ENCODE measurements around the gene RAB26. TPM values are rescaled to one million over a fixed set of nuclear protein-coding genes. Genes with fewer than 3 reads are reported as not detected.

Gene RAB26
- total and polyA plus RNA-seq, 2 donors (not counting 1 experiment from before 2014, with no cell fraction given), result 0.43 to 2.0 TPM

DNA sequence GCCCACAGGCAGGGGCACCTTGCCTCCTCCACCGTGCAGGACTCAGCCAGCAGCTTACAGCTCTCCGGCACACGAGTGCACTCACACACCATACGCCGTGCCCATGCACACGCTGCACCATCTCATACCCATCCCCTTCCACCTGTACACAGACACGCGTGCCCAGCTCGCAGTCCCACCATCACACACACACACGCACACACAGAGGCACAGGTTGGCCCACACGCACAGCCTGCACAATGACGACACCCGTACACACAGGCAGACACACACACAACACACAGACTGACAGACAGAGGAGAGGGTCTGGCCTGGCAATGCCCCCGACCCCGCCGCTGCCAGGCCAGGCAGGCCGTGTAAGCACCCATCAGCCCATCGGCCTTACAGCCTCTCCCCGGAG is 35.9 kb downstream of the RAB26 start:
- no peak for TF ChIP-seq EZH2 (IDR thresholded peaks at IDR 0.05; ENCODE audit: low read length, missing control alignments)
- TF ChIP-seq, protein P1, sequence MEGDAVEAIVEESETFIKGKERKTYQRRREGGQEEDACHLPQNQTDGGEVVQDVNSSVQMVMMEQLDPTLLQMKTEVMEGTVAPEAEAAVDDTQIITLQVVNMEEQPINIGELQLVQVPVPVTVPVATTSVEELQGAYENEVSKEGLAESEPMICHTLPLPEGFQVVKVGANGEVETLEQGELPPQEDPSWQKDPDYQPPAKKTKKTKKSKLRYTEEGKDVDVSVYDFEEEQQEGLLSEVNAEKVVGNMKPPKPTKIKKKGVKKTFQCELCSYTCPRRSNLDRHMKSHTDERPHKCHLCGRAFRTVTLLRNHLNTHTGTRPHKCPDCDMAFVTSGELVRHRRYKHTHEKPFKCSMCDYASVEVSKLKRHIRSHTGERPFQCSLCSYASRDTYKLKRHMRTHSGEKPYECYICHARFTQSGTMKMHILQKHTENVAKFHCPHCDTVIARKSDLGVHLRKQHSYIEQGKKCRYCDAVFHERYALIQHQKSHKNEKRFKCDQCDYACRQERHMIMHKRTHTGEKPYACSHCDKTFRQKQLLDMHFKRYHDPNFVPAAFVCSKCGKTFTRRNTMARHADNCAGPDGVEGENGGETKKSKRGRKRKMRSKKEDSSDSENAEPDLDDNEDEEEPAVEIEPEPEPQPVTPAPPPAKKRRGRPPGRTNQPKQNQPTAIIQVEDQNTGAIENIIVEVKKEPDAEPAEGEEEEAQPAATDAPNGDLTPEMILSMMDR (conservative IDR thresholded peaks at IDR 0.05 in 1 of 2, IDR thresholded peaks at IDR 0.05 in 1 of 2; ENCODE audit: low read depth in 1 of 2, low read length in 2 of 2), result no peak
- Histone ChIP-seq H3K4me3 (replicated peaks in 1 of 4; ENCODE audit: control extremely low read depth in 1 of 4, insufficient read depth in 1 of 4, low read depth in 3 of 4, low read length in 4 of 4) (no peak overlapping the region), H3K79me2 (ENCODE audit: control insufficient read depth, insufficient read depth, low read length) (no peaks in the 10 kb centered on the region), H3K9me3 (ENCODE audit: control insufficient read depth, insufficient read depth, low read depth, low read length) (no peaks in the 10 kb centered on the region), H3K27me3 (ENCODE audit: control insufficient read depth, insufficient read depth, low read length) (no peaks in the 10 kb centered on the region), H3K36me3 (ENCODE audit: control insufficient read depth, insufficient read depth, low read length) (no peaks in the 10 kb centered on the region), H3K4me1 (ENCODE audit: control insufficient read depth, extremely low read depth, insufficient read depth, low read length) (no peaks in the 10 kb centered on the region), H3K27ac (ENCODE audit: insufficient read depth, low read length) (no peak overlapping the region), H4K20me1 (ENCODE audit: control insufficient read depth, extremely low read depth, insufficient read depth, low read length) (no peaks in the 10 kb centered on the region), H3K4me2 (ENCODE audit: extremely low read depth, insufficient read depth, low read length) (no peak overlapping the region), H3K9ac (ENCODE audit: insufficient read depth, low read length) (no peak overlapping the region), H2AFZ (ENCODE audit: low read length) (no peak overlapping the region)
- no peak for DNase-seq (ENCODE audit: low read depth in 2 of 2)

DNA sequence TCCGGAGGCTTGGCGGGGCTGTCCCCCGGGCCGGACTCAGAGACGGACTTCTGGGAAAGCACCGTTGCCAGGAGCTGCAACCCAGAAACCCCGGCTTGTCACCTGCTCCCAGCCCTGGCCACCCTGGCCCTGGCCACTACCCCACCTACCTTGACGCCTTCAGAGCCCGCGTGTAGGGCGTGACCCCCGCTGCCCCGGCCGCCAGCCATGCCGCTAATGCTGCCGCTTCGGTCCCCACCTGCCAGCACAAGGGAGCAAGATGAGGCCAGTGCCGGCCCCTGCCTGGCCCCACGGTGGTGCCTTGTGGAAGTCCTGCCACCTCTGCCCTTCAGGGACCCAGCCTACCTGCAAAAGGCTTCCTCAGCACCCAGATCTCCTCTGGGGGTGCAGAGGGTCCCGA is 36.5 kb downstream of the RAB26 start:
- Histone ChIP-seq H3K9ac (ENCODE audit: insufficient read depth, low read length) (no peak overlapping the region), H3K79me2 (ENCODE audit: control insufficient read depth, insufficient read depth, low read length) (no peaks in the 10 kb centered on the region), H3K36me3 (ENCODE audit: control insufficient read depth, insufficient read depth, low read length) (no peaks in the 10 kb centered on the region), H3K4me1 (ENCODE audit: control insufficient read depth, extremely low read depth, insufficient read depth, low read length) (no peaks in the 10 kb centered on the region), H2AFZ (ENCODE audit: low read length) (no peak overlapping the region), H4K20me1 (ENCODE audit: control insufficient read depth, extremely low read depth, insufficient read depth, low read length) (no peaks in the 10 kb centered on the region), H3K27ac (ENCODE audit: insufficient read depth, low read length) (no peak overlapping the region), H3K27me3 (ENCODE audit: control insufficient read depth, insufficient read depth, low read length) (no peaks in the 10 kb centered on the region), H3K9me3 (ENCODE audit: control insufficient read depth, insufficient read depth, low read depth, low read length) (no peaks in the 10 kb centered on the region), H3K4me2 (ENCODE audit: extremely low read depth, insufficient read depth, low read length) (no peak overlapping the region), H3K4me3 (replicated peaks in 1 of 4; ENCODE audit: control extremely low read depth in 1 of 4, insufficient read depth in 1 of 4, low read depth in 3 of 4, low read length in 4 of 4) (no peak overlapping the region)
- TF ChIP-seq, protein P1 (conservative IDR thresholded peaks at IDR 0.05 in 1 of 2, IDR thresholded peaks at IDR 0.05 in 1 of 2; ENCODE audit: low read depth in 1 of 2, low read length in 2 of 2), result no peak
- no peak for TF ChIP-seq EZH2 (IDR thresholded peaks at IDR 0.05; ENCODE audit: low read length, missing control alignments)
- DNase-seq (ENCODE audit: low read depth in 2 of 2), result no peak

DNA sequence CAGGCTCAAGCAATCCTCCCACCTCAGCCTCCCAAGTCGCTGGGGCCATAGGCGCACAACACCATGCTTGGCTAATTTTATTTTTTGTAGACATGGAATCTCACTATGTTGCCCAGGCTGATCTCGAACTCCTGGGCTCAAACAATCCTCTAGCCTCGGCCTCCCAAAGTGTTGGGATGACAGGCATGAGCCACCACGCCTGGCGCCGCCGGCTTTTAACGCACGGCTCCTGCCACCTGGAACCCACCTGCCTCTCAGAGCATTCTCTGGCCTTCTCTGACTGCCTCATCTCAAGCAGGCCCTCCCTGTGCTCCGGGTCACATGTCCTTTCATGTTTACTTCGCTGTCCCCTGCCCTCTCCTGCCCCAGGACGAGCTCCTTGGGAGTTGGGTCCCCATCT is 37.6 kb downstream of the RAB26 start:
- Histone ChIP-seq H3K9ac (ENCODE audit: insufficient read depth, low read length) (no peak overlapping the region), H3K4me1 (ENCODE audit: control insufficient read depth, extremely low read depth, insufficient read depth, low read length) (no peaks in the 10 kb centered on the region), H2AFZ (ENCODE audit: low read length) (no peak overlapping the region), H3K9me3 (ENCODE audit: control insufficient read depth, insufficient read depth, low read depth, low read length) (no peaks in the 10 kb centered on the region), H3K36me3 (ENCODE audit: control insufficient read depth, insufficient read depth, low read length) (no peaks in the 10 kb centered on the region), H3K79me2 (ENCODE audit: control insufficient read depth, insufficient read depth, low read length) (no peaks in the 10 kb centered on the region), H3K27me3 (ENCODE audit: control insufficient read depth, insufficient read depth, low read length) (no peaks in the 10 kb centered on the region), H3K27ac (ENCODE audit: insufficient read depth, low read length) (no peak overlapping the region), H3K4me2 (ENCODE audit: extremely low read depth, insufficient read depth, low read length) (no peak overlapping the region), H4K20me1 (ENCODE audit: control insufficient read depth, extremely low read depth, insufficient read depth, low read length) (no peaks in the 10 kb centered on the region), H3K4me3 (replicated peaks in 1 of 4; ENCODE audit: control extremely low read depth in 1 of 4, insufficient read depth in 1 of 4, low read depth in 3 of 4, low read length in 4 of 4) (no peak overlapping the region)
- no peak for DNase-seq (ENCODE audit: low read depth in 2 of 2)
- TF ChIP-seq EZH2 (IDR thresholded peaks at IDR 0.05; ENCODE audit: low read length, missing control alignments), result no peak
- TF ChIP-seq, protein P1 (conservative IDR thresholded peaks at IDR 0.05 in 1 of 2, IDR thresholded peaks at IDR 0.05 in 1 of 2; ENCODE audit: low read depth in 1 of 2, low read length in 2 of 2), result no peak
